Measurements from ENCODE around the gene LRRC15. TPM values are rescaled to one million over a fixed set of nuclear protein-coding genes. Genes with fewer than 3 reads are reported as not detected.

LRRC15 gene
- total RNA-seq, 4 donors from 2014 or later = 5.6 to 23.7 (median 9.6) TPM; not detected in 1

DNA sequence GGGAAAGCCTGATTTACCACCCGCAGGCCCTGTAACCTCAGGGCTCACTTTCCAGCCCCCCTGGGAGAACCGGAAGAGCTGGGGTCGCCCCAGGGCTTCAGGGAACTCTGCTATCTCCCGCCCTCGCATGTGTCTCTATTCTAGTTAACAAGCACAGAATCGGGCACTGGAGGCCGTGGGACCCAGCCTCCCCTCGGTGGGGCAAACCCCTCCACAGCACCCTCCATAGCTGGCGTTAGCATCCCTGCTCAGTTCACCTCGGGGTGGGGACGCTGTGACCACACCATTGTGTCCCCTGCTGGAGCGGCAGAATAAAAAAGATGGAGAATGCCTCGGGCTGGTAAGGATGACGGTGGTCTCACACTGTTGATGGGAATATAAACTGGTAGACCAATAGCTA lies 3.5 kb upstream of the LRRC15 start:
- WGBS = 85% methylated on average over 14 of the region's 14 CpGs
- Histone ChIP-seq H3K4me1 (no peaks in the 10 kb centered on the region), H3K27me3 (peaks cover 9% of the 10 kb centered on the region), H3K4me3 (no peak overlapping the region), H3K9me3 (no peaks in the 10 kb centered on the region), H3K36me3 (no peaks in the 10 kb centered on the region), H3K27ac (no peak overlapping the region)
- no peak for DNase-seq (ENCODE audit: low spot score in 2 of 2)
- TF ChIP-seq EP300 (IDR thresholded peaks at IDR 0.05) (no peak), POLR2AphosphoS5 (IDR thresholded peaks at IDR 0.05) (no peak), POLR2A (IDR thresholded peaks at IDR 0.05) (no peak)
- TF ChIP-seq, protein P1, sequence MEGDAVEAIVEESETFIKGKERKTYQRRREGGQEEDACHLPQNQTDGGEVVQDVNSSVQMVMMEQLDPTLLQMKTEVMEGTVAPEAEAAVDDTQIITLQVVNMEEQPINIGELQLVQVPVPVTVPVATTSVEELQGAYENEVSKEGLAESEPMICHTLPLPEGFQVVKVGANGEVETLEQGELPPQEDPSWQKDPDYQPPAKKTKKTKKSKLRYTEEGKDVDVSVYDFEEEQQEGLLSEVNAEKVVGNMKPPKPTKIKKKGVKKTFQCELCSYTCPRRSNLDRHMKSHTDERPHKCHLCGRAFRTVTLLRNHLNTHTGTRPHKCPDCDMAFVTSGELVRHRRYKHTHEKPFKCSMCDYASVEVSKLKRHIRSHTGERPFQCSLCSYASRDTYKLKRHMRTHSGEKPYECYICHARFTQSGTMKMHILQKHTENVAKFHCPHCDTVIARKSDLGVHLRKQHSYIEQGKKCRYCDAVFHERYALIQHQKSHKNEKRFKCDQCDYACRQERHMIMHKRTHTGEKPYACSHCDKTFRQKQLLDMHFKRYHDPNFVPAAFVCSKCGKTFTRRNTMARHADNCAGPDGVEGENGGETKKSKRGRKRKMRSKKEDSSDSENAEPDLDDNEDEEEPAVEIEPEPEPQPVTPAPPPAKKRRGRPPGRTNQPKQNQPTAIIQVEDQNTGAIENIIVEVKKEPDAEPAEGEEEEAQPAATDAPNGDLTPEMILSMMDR (IDR thresholded peaks at IDR 0.05) = no peak

DNA sequence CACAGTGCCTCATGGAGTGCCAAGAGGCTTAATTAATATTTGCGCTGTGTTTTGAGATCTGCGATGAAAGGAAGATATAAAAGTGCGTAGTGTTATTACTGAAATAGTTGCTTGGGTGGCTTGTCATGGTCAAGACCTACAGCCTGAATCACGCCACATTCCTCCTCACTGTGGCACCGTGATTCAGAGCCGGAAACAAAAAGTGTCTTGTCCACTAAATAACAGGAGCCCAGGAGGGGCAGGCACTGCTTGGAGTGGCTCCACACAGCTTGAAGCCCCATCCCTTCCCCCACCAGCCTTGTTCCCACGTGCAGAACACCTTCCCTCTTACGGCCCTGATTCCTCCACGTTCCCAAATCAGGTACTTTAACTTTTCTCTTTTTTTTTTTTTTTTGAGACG lies 1.2 kb upstream of the LRRC15 start:
- no peak for DNase-seq (ENCODE audit: low spot score in 2 of 2)
- H3K9me3 ChIP-seq = no peaks in the 10 kb centered on the region
- no peak for TF ChIP-seq EP300 (IDR thresholded peaks at IDR 0.05)
- no peak for TF ChIP-seq POLR2A (IDR thresholded peaks at IDR 0.05)
- TF ChIP-seq, protein P1 (IDR thresholded peaks at IDR 0.05) = no peak
- TF ChIP-seq POLR2AphosphoS5 (IDR thresholded peaks at IDR 0.05) = no peak
- no peak overlapping the region for H3K4me3 ChIP-seq
- peaks cover 12% of the 10 kb centered on the region for H3K27me3 ChIP-seq
- 82% methylated on average over 10 of the region's 10 CpGs for WGBS
- no peaks in the 10 kb centered on the region for H3K4me1 ChIP-seq
- no peaks in the 10 kb centered on the region for H3K36me3 ChIP-seq
- H3K27ac ChIP-seq = no peak overlapping the region

- DNase-seq (ENCODE audit: low spot score in 2 of 2) = no peak
- Histone ChIP-seq H3K9me3 (no peaks in the 10 kb centered on the region), H3K27ac (no peak overlapping the region), H3K4me1 (no peaks in the 10 kb centered on the region), H3K27me3 (peaks cover 12% of the 10 kb centered on the region), H3K36me3 (no peaks in the 10 kb centered on the region), H3K4me3 (no peak overlapping the region)
- 60% methylated on average over 5 of the region's 6 CpGs for WGBS
- TF ChIP-seq POLR2AphosphoS5 (IDR thresholded peaks at IDR 0.05) (no peak), EP300 (IDR thresholded peaks at IDR 0.05) (no peak), POLR2A (IDR thresholded peaks at IDR 0.05) (no peak)
- TF ChIP-seq, protein P1 (IDR thresholded peaks at IDR 0.05) = no peak
Observed at GRCh38 chr3:194368918-194369317, 625 bp downstream of the LRRC15 start.

- no peak for DNase-seq (ENCODE audit: low spot score in 2 of 2)
- H3K36me3 ChIP-seq = no peaks in the 10 kb centered on the region
- no peaks in the 10 kb centered on the region for H3K9me3 ChIP-seq
- H3K27me3 ChIP-seq = peaks cover 12% of the 10 kb centered on the region
- H3K4me3 ChIP-seq = no peak overlapping the region
- no peak overlapping the region for H3K27ac ChIP-seq
- no peak for TF ChIP-seq EP300 (IDR thresholded peaks at IDR 0.05)
- TF ChIP-seq POLR2AphosphoS5 (IDR thresholded peaks at IDR 0.05) = no peak
- no peak for TF ChIP-seq POLR2A (IDR thresholded peaks at IDR 0.05)
- TF ChIP-seq, protein P1 (IDR thresholded peaks at IDR 0.05) = no peak
- H3K4me1 ChIP-seq = no peaks in the 10 kb centered on the region
- WGBS = 61% methylated on average over 13 of the region's 18 CpGs
Observed at GRCh38 chr3:194367992-194368841, 1.3 kb downstream of the LRRC15 start.

GRCh38 chr3:194365978-194366490 lies 3.5 kb downstream of the LRRC15 start:
- no peak for TF ChIP-seq POLR2A (IDR thresholded peaks at IDR 0.05)
- TF ChIP-seq POLR2AphosphoS5 (IDR thresholded peaks at IDR 0.05) = no peak
- TF ChIP-seq EP300 (IDR thresholded peaks at IDR 0.05) = no peak
- TF ChIP-seq, protein P1 (IDR thresholded peaks at IDR 0.05) = no peak
- peaks cover 12% of the 10 kb centered on the region for H3K27me3 ChIP-seq

More at GRCh38 chr3:194365978-194366490, 3.5 kb downstream of the LRRC15 start:
- H3K36me3 ChIP-seq = no peaks in the 10 kb centered on the region
- no peaks in the 10 kb centered on the region for H3K9me3 ChIP-seq
- no peak overlapping the region for H3K4me3 ChIP-seq
- 68% methylated on average over 7 of the region's 12 CpGs for WGBS
- H3K4me1 ChIP-seq = no peaks in the 10 kb centered on the region
- no peak for DNase-seq (ENCODE audit: low spot score in 2 of 2)
- no peak overlapping the region for H3K27ac ChIP-seq

Data from suprapubic skin (tissue), 4 donors.